Hematopoietic multipotent progenitor cell treated with erythropoietin and hydrocortisone succinate and interleukin-3 and kit ligand, for 17 days (in vitro differentiated cells): ENCODE data around the gene VWA8.
"Not testable (repeated sequence)": the region's sequence is repeated elsewhere in the genome, so short reads cannot be mapped to it uniquely, and the experiment has no call there.

Experiments used
- DNase-seq: peaks from one replicate; pipeline ENCODE4 v3.0.0-alpha.2; 2015; ENCODE audit warnings: low spot score

VWA8 gene

GRCh38 chr13:41745496-41745895 lies 215.4 kb downstream of the VWA8 start:
- DNase-seq = not testable (repeated sequence)

DNA sequence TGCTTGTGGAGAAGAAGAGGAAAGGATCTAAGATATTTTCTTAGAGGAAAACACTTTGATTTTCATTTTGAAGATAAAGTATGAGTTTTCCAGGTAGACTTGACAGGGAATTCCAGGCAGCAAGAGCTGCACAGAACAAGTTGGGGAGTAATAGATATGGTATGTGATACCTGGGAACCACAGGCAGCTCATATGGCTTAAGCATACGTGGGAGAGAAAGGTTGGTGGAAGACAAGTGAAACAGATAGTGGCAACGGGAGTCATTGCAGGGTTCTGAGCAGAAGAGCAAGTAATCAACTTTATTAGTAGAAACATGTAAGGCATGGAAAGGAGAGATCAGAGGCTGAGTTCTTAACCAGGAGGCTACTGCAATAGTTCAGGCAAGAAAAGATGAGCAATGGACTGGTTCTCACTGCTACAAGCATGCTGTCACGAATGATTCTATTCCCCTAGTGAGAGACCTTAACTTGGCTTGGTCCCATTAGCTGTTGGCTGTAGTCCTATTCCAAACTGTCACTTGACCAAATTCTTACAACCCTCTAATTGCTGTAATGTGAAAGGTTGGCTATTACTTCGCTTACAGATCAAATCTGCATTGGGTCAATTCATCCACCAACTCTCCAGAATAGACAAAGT lies 217.9 kb downstream of the VWA8 start:
- DNase-seq = no peak

DNA sequence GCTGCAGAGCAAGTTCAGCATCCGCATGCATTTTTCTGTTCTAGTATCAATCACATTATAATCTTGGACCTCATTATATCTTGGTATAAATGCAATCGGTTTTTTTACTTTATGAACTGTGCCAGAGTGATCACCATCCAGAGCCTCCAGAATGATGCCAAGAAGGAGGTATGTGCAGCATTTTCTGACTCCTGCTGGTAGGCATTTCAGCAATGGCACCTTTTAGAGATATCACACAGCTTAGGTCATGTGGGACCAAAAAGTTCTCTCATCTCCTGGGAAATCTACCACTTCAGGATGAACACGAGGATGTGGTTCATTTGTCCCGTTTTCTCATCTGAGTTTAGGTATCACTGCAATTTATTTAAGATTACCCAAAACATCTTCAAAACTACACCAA lies 220.4 kb downstream of the VWA8 start:
- no peak for DNase-seq

DNA sequence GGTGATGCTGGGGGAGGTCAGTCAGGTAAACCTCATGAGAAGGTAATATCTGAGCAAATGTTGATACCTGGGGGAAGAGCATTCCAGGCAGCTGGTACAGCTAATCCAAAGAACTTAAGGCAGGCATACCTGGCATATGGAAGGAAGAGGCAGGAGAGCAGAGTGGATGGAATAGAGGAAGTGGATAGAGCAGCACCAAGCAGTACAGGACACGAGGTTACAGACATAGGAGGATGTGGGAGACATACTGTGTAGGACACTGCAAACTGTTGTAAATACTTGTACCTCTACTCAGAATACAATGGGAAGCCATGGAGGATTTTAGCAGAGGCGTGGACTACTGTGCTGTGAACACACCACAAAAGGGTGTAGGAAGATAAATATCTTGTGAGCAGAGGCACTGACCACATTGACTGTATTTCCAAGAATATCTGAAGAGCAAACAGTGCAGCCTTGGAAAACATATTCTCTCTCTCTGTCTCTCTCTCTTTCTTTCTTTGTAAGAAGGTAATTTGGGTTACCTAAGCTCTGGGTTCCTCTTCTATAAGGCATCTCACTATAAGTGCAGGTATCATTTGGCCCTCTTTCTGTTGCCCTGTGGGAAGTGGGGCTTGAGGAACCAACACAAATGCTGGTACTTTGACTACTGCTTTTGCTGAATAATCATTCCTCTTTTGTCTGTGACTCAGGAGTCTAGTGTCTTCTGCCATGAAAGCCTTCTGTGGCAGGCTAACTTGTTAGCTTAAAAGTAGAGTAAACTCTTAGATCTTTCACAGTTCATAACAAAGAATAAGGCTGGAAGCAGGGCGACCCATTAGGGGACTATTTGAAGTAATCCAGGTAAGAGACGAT lies 238.0 kb downstream of the VWA8 start:
- DNase-seq = no peak

- DNase-seq = no peak
Observed at GRCh38 chr13:41720839-41721561, 239.9 kb downstream of the VWA8 start.

- no peak for DNase-seq
Observed at GRCh38 chr13:41716236-41716635, 244.7 kb downstream of the VWA8 start.

DNA sequence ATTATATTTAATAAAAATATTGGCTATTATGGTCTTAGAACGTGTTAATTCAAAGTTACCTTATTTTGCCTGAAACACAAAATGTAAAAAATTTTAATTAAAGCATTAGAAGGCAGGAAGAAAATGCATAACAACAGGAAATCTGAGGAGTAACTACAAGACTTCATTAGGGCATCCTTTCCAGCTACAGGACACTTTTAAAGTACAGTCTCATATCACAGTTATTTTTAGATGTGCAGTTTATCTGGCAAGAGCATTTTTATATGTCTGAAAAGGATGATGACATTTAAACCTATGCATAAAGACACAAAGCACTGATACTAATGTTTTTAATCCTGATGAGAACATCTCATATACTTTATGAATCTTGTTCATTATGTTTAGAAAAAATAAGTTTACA lies 247.5 kb downstream of the VWA8 start:
- no peak for DNase-seq

DNA sequence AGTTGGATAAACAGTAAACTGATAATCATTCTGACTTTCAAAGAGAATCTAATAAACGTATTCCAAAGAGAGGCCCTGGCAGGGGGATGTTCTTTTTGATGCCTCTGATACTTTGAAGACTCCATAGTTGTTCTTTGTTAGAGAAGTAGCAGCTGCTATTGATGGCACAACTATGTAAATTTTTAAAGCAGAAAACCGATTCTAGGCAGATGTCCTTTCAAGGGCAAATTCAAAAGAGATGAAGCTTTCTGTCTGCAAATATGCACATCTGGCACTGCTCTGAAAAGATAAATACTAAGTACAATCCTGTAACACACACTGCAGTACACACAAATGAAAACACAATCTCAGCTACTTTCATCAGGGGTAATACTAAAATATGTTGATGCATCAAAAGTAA lies 250.1 kb downstream of the VWA8 start:
- no peak for DNase-seq

GRCh38 chr13:41709511-41709910 lies 251.4 kb downstream of the VWA8 start:
- no peak for DNase-seq

DNA sequence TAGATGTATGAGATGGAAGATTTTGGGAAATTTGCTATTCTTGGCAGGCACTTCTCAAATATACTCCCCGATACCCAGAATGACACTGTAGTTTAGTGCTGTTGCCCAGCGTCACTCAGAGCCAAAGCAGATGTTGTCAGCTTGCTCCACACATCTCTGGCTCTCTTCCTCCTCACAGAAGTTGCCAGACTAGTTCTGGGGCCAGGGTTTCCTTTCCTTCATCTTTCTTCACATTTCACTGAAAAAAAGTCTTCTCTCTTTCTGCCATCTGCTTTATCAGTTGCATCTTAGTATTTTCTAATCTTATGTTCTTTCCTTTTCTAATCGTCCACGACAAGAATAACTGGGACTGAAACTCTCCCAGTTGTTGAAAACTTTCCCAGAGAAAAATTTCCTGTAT lies 252.2 kb downstream of the VWA8 start:
- DNase-seq = no peak

- DNase-seq = no peak
Observed at GRCh38 chr13:41707194-41707821, 253.6 kb downstream of the VWA8 start.

GRCh38 chr13:41706152-41706551 lies 254.8 kb downstream of the VWA8 start:
- no peak for DNase-seq

DNA sequence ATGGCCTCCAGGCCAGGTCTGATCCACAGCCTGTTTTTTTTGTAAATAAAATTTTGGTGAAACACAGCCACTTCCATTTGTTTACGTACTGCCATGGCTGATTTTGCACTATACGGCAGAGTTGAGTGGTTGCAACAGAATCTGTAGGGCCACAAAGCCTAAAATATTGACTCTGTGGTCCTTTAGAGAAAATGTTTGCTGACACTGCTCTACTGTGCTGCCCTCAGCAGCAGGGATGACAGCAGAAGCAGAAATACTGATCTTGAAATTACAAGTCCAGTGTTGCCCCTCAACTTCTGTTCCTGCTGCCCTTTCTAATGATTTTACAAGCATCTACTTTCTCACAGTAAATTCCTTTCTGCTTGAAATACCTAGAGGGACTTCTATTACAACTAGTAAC lies 258.4 kb downstream of the VWA8 start:
- DNase-seq = no peak

- no peak for DNase-seq
Observed at GRCh38 chr13:41701676-41702075, 259.2 kb downstream of the VWA8 start.

- no peak for DNase-seq
Observed at GRCh38 chr13:41700790-41701310, 260.1 kb downstream of the VWA8 start.

GRCh38 chr13:41699759-41700158 lies 261.1 kb downstream of the VWA8 start:
- DNase-seq = no peak

GRCh38 chr13:41697578-41697977 lies 263.3 kb downstream of the VWA8 start:
- DNase-seq = no peak

GRCh38 chr13:41696163-41697003 lies 264.5 kb downstream of the VWA8 start:
- DNase-seq = no peak

DNA sequence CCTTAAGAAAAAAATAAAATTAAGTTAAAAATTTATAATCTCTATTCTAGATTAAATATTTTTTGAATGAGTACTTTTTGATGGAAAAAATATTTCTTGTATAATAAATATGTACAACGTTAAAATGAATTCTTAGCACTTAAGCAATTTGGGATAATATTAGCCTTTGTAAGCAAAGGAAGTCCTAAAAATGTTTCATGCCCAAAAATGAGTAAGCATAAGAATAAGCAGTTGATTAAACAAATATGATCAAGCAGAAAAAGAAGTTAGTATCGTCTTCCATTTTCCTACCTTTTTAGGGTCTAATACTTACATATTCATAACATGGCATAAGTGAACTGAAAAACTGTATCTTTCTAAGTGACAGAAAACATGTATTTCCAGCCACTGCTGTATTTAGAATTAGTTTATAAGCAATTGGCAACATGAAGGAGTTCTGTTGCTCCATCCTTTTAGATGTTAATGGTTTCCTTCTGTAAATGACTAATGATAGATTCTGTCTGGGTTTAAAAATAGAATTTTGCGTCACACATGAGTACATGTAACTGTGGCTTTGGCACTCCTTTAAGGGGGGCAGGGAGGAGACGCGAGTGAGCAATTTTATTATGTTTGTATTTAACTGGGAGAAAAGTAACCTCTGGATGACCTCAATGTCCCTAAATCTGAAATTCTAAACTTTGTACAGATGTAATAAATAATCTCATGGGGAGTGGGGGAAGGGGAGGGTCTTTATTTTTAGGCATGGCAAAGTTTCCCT lies 266.2 kb downstream of the VWA8 start:
- DNase-seq = no peak

- no peak for DNase-seq
Observed at GRCh38 chr13:41693434-41693833, 267.5 kb downstream of the VWA8 start.

DNA sequence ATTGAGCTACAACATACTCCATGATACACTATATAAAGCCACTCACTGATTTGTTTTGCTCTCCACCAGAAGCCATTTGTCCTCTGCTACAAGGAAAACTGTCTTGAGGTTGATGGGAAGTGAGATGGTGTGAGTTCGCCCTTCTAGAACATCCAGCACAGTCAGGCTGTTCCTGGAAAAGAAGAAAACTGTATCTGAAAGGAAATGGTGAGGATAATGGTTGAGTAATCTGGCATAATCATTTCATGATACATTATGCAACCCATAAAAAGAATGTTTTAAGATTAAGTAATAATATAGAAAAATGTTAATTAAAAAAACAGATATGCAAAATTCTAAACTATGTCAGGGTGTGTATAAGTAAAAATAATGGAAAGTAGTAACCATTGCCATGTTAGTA lies 269.6 kb downstream of the VWA8 start:
- DNase-seq = no peak
